Limb (tissue), 2 donors: Measurements from ENCODE around the gene PEX3.

Source experiments
- DNase-seq, 2 donors: peaks; one replicate each; pipeline ENCODE4 v3.0.0-alpha.2; 2016; ENCODE audit errors: extremely low spot score in 2 of 2

PEX3 gene

GRCh38 chr6:143536866-143537691 lies 86.5 kb downstream of the PEX3 start:
- peak; percentile 49 to 77 for DNase-seq

- DNase-seq: no peak
Observed at GRCh38 chr6:143538374-143538773, 87.8 kb downstream of the PEX3 start.

GRCh38 chr6:143539106-143539505 lies 88.5 kb downstream of the PEX3 start:
- no peak for DNase-seq

- no peak for DNase-seq
Observed at GRCh38 chr6:143539734-143540133, 89.1 kb downstream of the PEX3 start.

GRCh38 chr6:143540192-143540591 lies 89.6 kb downstream of the PEX3 start:
- no peak for DNase-seq
